Measurements from ENCODE around the gene GNG7.
"Not testable (repeated sequence)": the region's sequence is repeated elsewhere in the genome, so short reads cannot be mapped to it uniquely, and the experiment has no call there.

The GNG7 gene

DNA sequence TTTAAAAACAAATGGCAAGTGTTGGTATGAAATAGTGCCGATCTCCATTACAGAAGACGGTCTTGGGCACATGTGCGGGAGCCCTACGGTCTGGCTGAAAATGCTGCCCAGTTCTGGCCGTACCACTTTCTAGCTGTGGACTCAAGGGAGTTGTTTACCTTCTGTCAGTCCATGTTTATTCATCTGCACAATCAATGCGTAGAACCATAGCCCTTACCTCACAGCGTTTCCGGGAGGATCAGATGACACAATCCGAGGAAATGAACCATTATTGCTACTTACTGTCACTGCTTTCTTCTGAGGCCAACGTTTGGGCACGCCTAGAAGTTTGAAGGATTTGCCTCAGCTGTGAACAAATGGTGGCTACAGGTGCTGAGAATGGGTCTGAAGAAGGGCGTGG, 195.4 kb downstream of the GNG7 start:
- no peak for DNase-seq (ENCODE audit: low read depth)

- DNase-seq (ENCODE audit: low read depth), result not testable (repeated sequence)
Measured at GRCh38 chr19:2506656-2507055, 195.8 kb downstream of the GNG7 start.

DNA sequence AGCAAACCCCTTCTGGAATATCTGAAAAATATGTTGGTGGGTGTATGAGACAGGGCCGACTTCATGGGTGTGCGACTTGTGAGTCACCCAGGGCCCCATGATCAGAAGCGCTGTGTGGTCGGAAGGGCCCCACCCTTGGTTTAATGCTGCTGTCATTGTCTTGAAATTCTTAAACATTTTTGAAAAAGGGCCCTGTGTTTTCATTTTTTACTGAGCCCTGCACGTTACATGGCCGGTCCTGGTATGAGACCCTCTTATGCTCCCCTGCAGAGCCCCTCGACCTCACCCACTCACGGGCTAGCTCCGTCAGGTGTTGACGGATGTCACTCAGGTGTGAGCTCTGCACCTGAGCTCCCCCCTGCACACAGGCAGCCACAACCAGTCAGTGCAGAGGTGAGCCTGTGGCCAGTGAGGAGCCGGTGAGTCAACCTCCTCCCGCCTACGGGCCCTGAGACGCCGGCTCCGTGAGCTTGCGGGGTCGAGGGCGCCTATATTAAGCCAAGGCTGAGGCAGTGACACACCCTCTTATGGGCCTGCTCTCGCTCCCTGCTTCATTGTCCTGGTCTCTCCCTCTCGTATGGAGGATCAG, 198.9 kb downstream of the GNG7 start:
- DNase-seq (ENCODE audit: low read depth), result peak; percentile 62

GRCh38 chr19:2500841-2501261, 201.6 kb downstream of the GNG7 start:
- no peak for DNase-seq (ENCODE audit: low read depth)

DNA sequence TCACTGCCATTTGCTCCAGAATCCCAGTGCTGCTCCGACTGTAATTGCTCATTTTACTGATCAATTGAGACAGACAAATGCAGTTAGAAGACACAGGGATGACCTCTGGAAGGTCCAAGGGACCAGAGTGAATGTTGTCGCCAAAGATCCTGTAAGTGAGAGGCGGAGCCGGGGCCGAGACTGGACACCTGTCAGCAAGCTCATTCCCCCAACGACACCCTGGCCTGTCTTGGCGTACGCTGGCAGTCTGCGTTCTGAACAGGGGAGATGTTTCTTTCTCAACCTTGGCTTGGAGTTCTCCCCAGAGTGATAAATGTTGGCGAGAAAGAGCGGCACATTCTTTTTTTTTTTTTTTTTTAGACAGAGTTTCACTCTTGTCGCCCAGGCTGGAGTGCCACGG, 202.3 kb downstream of the GNG7 start:
- DNase-seq (ENCODE audit: low read depth), result no peak

DNA sequence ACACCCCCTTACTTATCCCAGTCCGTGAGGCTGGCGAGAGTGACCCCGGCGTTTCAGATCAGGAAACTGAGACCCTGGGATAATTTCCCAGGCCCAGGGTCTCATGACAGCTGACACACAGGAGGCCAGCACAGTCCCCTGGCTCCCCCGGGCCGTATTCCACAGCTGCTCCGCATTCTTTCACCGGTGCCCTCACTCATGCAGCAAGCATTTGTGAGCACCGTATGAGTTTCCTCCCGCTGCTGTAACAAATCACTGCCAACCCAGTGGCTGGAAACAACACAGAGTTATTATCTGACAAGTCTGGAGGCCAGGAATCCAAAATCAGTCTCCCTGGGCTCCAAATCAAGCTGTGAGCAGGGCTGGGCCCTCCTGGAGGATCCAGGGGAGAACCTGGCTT, 205.3 kb downstream of the GNG7 start:
- no peak for DNase-seq (ENCODE audit: low read depth)

DNA sequence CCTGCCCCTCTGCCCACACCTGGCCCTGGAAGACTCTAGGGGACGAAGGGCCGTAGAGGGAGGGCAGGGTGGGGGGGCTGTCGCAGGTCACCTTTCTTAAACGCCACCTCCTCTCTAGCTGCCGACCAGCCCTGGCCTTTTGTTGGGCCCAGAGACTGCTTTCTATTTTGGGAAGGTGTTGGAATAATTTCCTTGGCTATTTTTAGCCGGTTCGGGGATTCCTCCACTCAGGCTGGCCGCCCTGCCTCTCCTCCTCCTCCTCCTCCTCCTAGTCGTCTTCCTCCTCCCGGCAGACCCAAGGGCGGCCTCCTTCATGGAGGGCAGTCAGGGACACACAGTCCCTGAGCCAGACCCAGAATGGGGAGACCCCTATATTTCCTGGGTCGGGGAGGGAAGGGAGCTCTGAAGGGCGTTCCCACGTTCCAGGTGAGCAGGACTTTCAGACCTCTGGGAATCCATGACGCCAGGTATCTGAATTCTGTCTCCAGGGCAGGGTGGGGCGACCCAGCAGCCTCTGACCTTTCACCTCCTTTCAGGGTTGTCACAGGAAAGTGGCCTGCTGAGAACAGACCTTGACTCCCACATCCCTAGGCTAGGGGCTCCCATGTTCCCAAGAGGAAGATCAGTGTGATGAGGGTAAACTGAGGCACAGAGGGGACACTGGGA, 206.7 kb downstream of the GNG7 start:
- no peak for DNase-seq (ENCODE audit: low read depth)

DNA sequence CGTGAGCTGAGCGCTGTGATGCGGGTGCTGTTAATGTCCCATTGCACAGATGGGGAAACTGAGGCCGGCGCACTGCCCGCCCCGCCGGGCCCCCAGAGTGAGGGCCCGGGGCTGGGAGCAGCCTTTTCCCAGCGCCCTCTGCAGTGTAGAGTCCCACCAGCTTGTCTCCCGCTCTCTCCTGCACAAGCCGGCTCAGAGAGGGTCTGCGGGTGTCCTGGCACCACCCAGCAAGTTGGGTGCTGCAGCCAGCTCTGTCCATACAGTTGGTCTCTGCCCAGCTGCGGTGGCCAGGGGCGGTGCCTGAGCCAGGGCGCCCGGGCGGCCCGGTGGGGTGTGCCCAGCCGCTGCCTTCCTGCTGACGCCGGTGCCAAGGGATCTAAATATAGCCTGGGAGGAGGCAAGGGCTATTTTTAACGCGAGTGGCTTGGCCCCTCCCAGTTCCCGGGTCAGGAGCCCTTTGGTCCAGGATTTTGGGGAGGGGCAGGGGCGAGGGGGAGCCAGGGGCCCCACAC, 207.3 kb downstream of the GNG7 start:
- DNase-seq (ENCODE audit: low read depth), result no peak

- DNase-seq (ENCODE audit: low read depth), result no peak
Measured at GRCh38 chr19:2494447-2495129, 207.9 kb downstream of the GNG7 start.

DNA sequence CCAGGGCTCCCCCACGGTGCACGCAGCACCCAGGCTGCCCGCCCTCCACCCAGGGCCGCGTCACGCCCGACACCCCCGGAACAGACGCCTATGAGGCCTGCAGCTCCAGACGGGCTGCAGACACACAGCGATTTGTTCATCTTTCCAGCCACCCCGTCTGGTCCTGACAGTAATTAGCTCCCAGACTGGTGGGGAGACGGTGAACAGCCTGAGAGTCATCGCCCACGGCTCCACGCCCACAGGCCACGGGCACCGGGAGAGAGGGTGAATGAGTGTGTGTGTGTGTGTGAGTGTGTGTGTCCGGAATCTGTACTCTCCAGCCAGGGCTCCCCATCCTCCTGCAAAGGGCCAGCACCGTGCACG, 208.4 kb downstream of the GNG7 start:
- no peak for DNase-seq (ENCODE audit: low read depth)

- not testable (repeated sequence) for DNase-seq (ENCODE audit: low read depth)
Measured at GRCh38 chr19:2493448-2493847, 209.0 kb downstream of the GNG7 start.

GRCh38 chr19:2492870-2493269, 209.6 kb downstream of the GNG7 start:
- DNase-seq (ENCODE audit: low read depth), result no peak

DNA sequence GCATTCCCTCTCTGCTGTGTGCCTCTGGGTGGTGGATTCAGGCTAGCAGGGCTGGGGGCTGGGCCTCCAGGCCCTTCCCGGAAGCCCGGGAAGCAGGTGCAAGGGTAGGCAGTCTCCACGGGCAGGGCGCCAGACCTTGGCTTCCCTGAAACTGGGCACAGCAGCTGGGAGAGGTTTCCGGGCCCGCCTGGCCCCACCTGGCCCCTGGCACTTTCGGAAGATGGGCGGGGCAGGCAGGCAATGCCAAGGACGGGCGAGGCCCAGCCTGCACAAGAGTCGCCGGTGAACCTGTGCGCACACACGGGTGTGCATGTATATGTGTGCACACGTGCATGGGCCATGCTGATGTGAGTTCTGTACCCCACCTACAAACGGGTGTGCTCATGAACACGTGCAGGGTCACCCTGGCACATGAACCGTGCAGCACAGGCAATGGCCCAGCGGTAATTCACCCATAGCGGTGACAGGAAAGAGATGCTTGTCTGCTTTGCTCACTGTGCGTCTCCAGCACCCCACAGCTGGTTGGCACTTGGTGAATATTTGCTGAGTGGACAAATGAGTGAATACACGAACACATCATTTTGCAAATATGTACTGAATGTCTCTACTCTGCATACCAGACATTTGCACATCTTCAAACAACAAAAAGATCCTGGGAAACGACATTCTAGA, 211.2 kb downstream of the GNG7 start:
- no peak for DNase-seq (ENCODE audit: low read depth)

GRCh38 chr19:2490659-2491058, 211.8 kb downstream of the GNG7 start:
- DNase-seq (ENCODE audit: low read depth), result no peak

GRCh38 chr19:2488942-2489731, 213.4 kb downstream of the GNG7 start:
- no peak for DNase-seq (ENCODE audit: low read depth)

DNA sequence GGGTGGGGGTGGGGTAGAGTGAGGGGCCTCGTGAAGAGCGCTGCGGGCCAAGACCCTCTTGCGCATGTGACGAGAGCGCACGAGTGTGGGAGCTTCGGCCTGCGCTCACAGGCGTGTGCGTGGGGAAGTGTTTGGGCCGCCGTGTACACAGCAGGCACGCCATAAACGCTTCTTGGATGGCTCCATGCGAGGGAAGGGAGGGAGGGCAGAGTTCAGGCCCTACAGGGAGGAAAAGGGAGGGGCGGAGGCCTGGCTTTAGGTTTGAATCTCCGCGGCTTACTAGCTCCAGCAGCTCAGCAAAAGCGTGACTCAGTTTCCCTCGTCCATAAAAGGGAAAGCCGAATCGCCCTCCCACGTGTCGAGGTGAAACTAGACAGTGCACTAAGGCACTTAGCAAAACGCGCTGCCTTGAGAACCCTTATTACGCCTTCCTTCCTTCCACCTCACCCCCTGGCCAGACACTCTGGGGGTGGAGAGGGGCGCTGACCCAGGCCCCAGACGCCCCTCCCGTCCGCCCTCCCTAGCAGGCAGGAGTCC, 214.0 kb downstream of the GNG7 start:
- no peak for DNase-seq (ENCODE audit: low read depth)

GRCh38 chr19:2487842-2488241, 214.7 kb downstream of the GNG7 start:
- DNase-seq (ENCODE audit: low read depth), result no peak

GRCh38 chr19:2487090-2487489, 215.4 kb downstream of the GNG7 start:
- DNase-seq (ENCODE audit: low read depth), result no peak

- DNase-seq (ENCODE audit: low read depth), result no peak
Measured at GRCh38 chr19:2485428-2485827, 217.1 kb downstream of the GNG7 start.

DNA sequence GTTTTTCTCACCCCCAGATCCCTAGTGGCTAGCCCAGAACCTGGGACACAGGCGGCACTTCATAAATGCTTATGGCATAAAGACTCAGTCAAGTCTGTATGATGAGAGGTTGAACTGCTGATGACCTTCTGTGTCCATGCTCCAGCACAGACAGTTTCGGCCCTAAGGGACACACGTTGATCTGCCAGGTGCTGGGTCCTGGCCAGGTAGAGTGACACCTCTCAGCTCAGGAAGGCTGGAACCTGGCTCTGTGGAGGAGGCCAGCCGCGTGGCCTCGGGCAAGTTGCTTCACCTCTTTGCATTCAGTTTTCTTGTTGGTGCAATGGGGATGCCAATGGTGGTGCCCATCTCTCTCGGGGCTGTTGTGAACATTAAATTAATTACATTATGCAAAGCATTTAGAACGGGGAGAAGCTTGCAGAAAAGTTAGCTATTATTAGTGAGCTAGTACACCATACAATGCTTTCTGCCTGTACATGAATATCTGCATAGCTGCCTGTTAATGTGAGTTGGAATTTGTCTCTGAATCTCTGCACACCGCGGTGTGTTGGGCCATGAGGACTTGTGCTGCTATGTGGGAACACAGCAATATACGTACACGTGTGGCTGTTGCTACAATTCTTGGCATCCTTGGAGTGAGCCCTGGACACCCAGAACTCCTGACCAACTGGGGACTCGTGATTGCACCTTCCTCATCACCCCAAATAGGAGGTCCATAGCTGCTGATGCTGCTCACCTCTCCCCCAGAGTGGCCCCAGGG, 218.1 kb downstream of the GNG7 start:
- DNase-seq (ENCODE audit: low read depth), result no peak

All from activated T-cell treated with anti-CD3 and anti-CD28 coated beads for 24 hours (primary cell).